ENCODE results near the gene DR1.

DR1 gene

GRCh38 chr1:93394514-93394913 is 48.8 kb downstream of the DR1 start:
- TF ChIP-seq, protein P1, sequence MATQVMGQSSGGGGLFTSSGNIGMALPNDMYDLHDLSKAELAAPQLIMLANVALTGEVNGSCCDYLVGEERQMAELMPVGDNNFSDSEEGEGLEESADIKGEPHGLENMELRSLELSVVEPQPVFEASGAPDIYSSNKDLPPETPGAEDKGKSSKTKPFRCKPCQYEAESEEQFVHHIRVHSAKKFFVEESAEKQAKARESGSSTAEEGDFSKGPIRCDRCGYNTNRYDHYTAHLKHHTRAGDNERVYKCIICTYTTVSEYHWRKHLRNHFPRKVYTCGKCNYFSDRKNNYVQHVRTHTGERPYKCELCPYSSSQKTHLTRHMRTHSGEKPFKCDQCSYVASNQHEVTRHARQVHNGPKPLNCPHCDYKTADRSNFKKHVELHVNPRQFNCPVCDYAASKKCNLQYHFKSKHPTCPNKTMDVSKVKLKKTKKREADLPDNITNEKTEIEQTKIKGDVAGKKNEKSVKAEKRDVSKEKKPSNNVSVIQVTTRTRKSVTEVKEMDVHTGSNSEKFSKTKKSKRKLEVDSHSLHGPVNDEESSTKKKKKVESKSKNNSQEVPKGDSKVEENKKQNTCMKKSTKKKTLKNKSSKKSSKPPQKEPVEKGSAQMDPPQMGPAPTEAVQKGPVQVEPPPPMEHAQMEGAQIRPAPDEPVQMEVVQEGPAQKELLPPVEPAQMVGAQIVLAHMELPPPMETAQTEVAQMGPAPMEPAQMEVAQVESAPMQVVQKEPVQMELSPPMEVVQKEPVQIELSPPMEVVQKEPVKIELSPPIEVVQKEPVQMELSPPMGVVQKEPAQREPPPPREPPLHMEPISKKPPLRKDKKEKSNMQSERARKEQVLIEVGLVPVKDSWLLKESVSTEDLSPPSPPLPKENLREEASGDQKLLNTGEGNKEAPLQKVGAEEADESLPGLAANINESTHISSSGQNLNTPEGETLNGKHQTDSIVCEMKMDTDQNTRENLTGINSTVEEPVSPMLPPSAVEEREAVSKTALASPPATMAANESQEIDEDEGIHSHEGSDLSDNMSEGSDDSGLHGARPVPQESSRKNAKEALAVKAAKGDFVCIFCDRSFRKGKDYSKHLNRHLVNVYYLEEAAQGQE (IDR thresholded peaks at IDR 0.05; ENCODE audit: low read depth) = no peak
- TF ChIP-seq FOXM1 (IDR thresholded peaks at IDR 0.05; ENCODE audit: borderline replicate concordance, low read depth) (no peak), CEBPB (IDR thresholded peaks at IDR 0.05) (no peak), TAF1 (IDR thresholded peaks at IDR 0.05; ENCODE audit: low read depth) (no peak), TEAD4 (IDR thresholded peaks at IDR 0.05) (no peak), EGR1 (IDR thresholded peaks at IDR 0.05) (no peak), USF1 (IDR thresholded peaks at IDR 0.05) (no peak), RAD21 (IDR thresholded peaks at IDR 0.05; ENCODE audit: low read depth) (no peak), ZBTB7A (IDR thresholded peaks at IDR 0.05; ENCODE audit: low read depth) (no peak), TCF12 (IDR thresholded peaks at IDR 0.05; ENCODE audit: low read depth) (no peak), CREB1 (IDR thresholded peaks at IDR 0.05; ENCODE audit: low read depth) (no peak), YY1 (IDR thresholded peaks at IDR 0.05; ENCODE audit: low read depth) (no peak)
- TF ChIP-seq, protein P2, sequence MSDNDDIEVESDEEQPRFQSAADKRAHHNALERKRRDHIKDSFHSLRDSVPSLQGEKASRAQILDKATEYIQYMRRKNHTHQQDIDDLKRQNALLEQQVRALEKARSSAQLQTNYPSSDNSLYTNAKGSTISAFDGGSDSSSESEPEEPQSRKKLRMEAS (IDR thresholded peaks at IDR 0.05) = no peak

DNA sequence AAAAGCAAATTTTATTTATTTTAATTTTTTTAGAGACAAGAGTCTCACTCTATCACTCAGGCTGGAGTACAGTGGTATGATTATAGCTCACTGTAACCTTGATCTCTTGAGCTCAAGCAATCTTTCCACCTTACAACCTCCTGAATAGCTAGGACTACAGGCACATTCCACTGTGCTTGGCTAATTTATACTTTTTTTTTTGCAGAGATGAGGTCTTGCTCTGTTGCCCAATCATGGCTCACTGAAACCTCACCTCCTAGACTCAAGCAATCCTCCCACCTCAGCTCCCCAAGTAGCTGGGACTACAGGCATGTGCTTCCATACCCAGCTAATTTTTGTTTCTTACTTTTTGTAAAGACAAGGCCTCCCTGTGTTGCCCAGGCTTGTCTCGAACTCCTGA is 49.5 kb downstream of the DR1 start:
- TF ChIP-seq NFIC (IDR thresholded peaks at IDR 0.05) (no peak), TEAD4 (IDR thresholded peaks at IDR 0.05) (no peak), USF1 (IDR thresholded peaks at IDR 0.05) (no peak), FOXM1 (IDR thresholded peaks at IDR 0.05; ENCODE audit: borderline replicate concordance, low read depth) (no peak), RAD21 (IDR thresholded peaks at IDR 0.05; ENCODE audit: low read depth) (no peak), CEBPB (IDR thresholded peaks at IDR 0.05) (no peak), EGR1 (IDR thresholded peaks at IDR 0.05) (no peak), YY1 (IDR thresholded peaks at IDR 0.05; ENCODE audit: low read depth) (no peak), ZBTB7A (IDR thresholded peaks at IDR 0.05; ENCODE audit: low read depth) (no peak), TAF1 (IDR thresholded peaks at IDR 0.05; ENCODE audit: low read depth) (no peak), TCF12 (IDR thresholded peaks at IDR 0.05; ENCODE audit: low read depth) (no peak), CREB1 (IDR thresholded peaks at IDR 0.05; ENCODE audit: low read depth) (no peak)
- TF ChIP-seq, protein P1 (IDR thresholded peaks at IDR 0.05; ENCODE audit: low read depth) = no peak
- TF ChIP-seq, protein P2 (IDR thresholded peaks at IDR 0.05) = no peak

GRCh38 chr1:93399781-93400180 is 54.1 kb downstream of the DR1 start:
- no peak for TF ChIP-seq YY1 (IDR thresholded peaks at IDR 0.05; ENCODE audit: low read depth)
- no peak for TF ChIP-seq TCF12 (IDR thresholded peaks at IDR 0.05; ENCODE audit: low read depth)
- TF ChIP-seq TEAD4 (IDR thresholded peaks at IDR 0.05) = no peak
- no peak for TF ChIP-seq EGR1 (IDR thresholded peaks at IDR 0.05)
- no peak for TF ChIP-seq CEBPB (IDR thresholded peaks at IDR 0.05)
- no peak for TF ChIP-seq EP300 (IDR thresholded peaks at IDR 0.05; ENCODE audit: borderline replicate concordance)
- no peak for TF ChIP-seq FOXM1 (IDR thresholded peaks at IDR 0.05; ENCODE audit: borderline replicate concordance, low read depth)
- TF ChIP-seq USF1 (IDR thresholded peaks at IDR 0.05) = no peak
- TF ChIP-seq TAF1 (IDR thresholded peaks at IDR 0.05; ENCODE audit: low read depth) = no peak
- TF ChIP-seq, protein P2 (IDR thresholded peaks at IDR 0.05) = no peak
- TF ChIP-seq ZBTB7A (IDR thresholded peaks at IDR 0.05; ENCODE audit: low read depth) = no peak
- no peak for TF ChIP-seq NFIC (IDR thresholded peaks at IDR 0.05)

GRCh38 chr1:93408203-93408602 is 62.5 kb downstream of the DR1 start:
- TF ChIP-seq EGR1 (IDR thresholded peaks at IDR 0.05) (no peak), RAD21 (IDR thresholded peaks at IDR 0.05; ENCODE audit: low read depth) (no peak), TCF12 (IDR thresholded peaks at IDR 0.05; ENCODE audit: low read depth) (no peak), CEBPB (IDR thresholded peaks at IDR 0.05) (no peak), FOXM1 (IDR thresholded peaks at IDR 0.05; ENCODE audit: borderline replicate concordance, low read depth) (no peak), TAF1 (IDR thresholded peaks at IDR 0.05; ENCODE audit: low read depth) (no peak), NFIC (IDR thresholded peaks at IDR 0.05) (no peak), YY1 (IDR thresholded peaks at IDR 0.05; ENCODE audit: low read depth) (no peak), TEAD4 (IDR thresholded peaks at IDR 0.05) (no peak), USF1 (IDR thresholded peaks at IDR 0.05) (no peak), ZBTB7A (IDR thresholded peaks at IDR 0.05; ENCODE audit: low read depth) (no peak), CREB1 (IDR thresholded peaks at IDR 0.05; ENCODE audit: low read depth) (no peak), EP300 (IDR thresholded peaks at IDR 0.05; ENCODE audit: borderline replicate concordance) (no peak)
- TF ChIP-seq, protein P1 (IDR thresholded peaks at IDR 0.05; ENCODE audit: low read depth) = no peak
- TF ChIP-seq, protein P2 (IDR thresholded peaks at IDR 0.05) = no peak

All from Ishikawa (cell line).